ENCODE data around the gene PRPF40B.

The PRPF40B gene

GRCh38 chr12:49675137-49675536 is 51.8 kb downstream of the PRPF40B start:
- H3K4me3 ChIP-seq (ENCODE audit: low read length): no peak overlapping the region
- TF ChIP-seq, protein P1, sequence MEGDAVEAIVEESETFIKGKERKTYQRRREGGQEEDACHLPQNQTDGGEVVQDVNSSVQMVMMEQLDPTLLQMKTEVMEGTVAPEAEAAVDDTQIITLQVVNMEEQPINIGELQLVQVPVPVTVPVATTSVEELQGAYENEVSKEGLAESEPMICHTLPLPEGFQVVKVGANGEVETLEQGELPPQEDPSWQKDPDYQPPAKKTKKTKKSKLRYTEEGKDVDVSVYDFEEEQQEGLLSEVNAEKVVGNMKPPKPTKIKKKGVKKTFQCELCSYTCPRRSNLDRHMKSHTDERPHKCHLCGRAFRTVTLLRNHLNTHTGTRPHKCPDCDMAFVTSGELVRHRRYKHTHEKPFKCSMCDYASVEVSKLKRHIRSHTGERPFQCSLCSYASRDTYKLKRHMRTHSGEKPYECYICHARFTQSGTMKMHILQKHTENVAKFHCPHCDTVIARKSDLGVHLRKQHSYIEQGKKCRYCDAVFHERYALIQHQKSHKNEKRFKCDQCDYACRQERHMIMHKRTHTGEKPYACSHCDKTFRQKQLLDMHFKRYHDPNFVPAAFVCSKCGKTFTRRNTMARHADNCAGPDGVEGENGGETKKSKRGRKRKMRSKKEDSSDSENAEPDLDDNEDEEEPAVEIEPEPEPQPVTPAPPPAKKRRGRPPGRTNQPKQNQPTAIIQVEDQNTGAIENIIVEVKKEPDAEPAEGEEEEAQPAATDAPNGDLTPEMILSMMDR (conservative IDR thresholded peaks at IDR 0.05; ENCODE audit: low read depth, low read length): no peak

GRCh38 chr12:49678711-49679110 is 55.4 kb downstream of the PRPF40B start:
- DNase-seq (ENCODE audit: low read depth): no peak
- H3K4me3 ChIP-seq (ENCODE audit: low read length): no peak overlapping the region
- TF ChIP-seq, protein P1 (conservative IDR thresholded peaks at IDR 0.05; ENCODE audit: low read depth, low read length): no peak

More at GRCh38 chr12:49675137-49675536, 51.8 kb downstream of the PRPF40B start:
- DNase-seq (ENCODE audit: low read depth): no peak

- DNase-seq (ENCODE audit: low read depth): no peak
- TF ChIP-seq, protein P1 (conservative IDR thresholded peaks at IDR 0.05; ENCODE audit: low read depth, low read length): no peak
- H3K4me3 ChIP-seq (ENCODE audit: low read length): no peak overlapping the region
Observed at GRCh38 chr12:49680075-49680474, 56.7 kb downstream of the PRPF40B start.

- TF ChIP-seq, protein P1 (conservative IDR thresholded peaks at IDR 0.05; ENCODE audit: low read depth, low read length): no peak
Observed at GRCh38 chr12:49683599-49684309, 60.4 kb downstream of the PRPF40B start.

GRCh38 chr12:49684310-49684854 is 61.0 kb downstream of the PRPF40B start:
- no peak overlapping the region for H3K4me3 ChIP-seq (ENCODE audit: low read length)
- DNase-seq (ENCODE audit: low read depth): no peak
- TF ChIP-seq, protein P1 (conservative IDR thresholded peaks at IDR 0.05; ENCODE audit: low read depth, low read length): no peak

More at GRCh38 chr12:49683599-49684309, 60.4 kb downstream of the PRPF40B start:
- H3K4me3 ChIP-seq (ENCODE audit: low read length): no peak overlapping the region
- DNase-seq (ENCODE audit: low read depth): no peak

DNA sequence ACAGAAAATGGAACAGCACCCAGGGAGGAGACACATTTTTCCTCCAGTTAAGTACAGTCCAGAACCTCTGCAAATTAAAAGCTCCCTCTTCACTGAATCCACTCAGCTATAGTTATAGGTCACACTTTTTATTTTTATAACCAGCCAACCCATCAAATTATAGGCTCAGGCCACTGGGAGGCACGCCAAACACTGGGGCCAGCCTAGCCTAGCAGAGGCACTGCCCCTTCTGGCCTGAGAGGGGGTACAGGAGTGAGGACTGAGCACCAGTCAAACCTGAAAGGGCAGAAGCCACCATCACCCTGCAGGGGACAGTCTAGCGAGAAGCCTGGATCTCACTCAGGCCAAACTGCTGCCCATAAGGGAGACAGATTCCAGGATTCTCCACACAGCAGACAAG is 64.6 kb downstream of the PRPF40B start:
- TF ChIP-seq, protein P1 (conservative IDR thresholded peaks at IDR 0.05; ENCODE audit: low read depth, low read length): no peak
- DNase-seq (ENCODE audit: low read depth): no peak
- no peak overlapping the region for H3K4me3 ChIP-seq (ENCODE audit: low read length)

DNA sequence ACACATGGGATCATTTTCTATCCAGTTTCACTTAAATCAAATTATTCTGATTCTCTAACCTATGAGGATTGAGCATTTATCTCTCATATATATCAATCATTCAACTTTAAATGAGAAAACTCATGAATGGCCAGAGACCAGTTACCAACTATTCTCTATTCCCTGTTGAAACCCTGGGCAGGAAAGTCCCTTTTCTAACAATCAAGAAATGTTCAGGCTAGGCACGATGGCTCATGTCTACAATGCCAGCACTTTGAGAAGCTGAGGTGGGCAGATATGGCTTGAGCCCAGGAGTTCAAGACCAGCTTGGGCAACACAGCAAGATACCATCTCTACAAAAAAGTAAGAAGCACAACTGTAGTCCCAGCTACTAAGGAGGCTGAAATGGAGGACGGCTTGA is 65.9 kb downstream of the PRPF40B start:
- no peak for DNase-seq (ENCODE audit: low read depth)
- TF ChIP-seq, protein P1 (conservative IDR thresholded peaks at IDR 0.05; ENCODE audit: low read depth, low read length): no peak
- H3K4me3 ChIP-seq (ENCODE audit: low read length): no peak overlapping the region

Measured in retinal pigment epithelial cell (primary cell).